AG04450 (cell line): Measurements from ENCODE around the gene PRKCH. TPM values are rescaled to one million over a fixed set of nuclear protein-coding genes. Genes with fewer than 3 reads are reported as not detected.

ENCODE experiments used
- CTCF ChIA-PET: fragments of 300-600, 350-600 bp; formaldehyde crosslinking; extraction: SDS; loops from one replicate; lab custom pipeline; 2022; ENCODE audit warnings: antibody characterized with exemption, inconsistent platforms; lab: Charles Lee
- POLR2A ChIA-PET: fragments of 350-600 bp; formaldehyde crosslinking; extraction: SDS; loops from one replicate; lab custom pipeline; 2021; ENCODE audit warnings: antibody characterized with exemption, inconsistent platforms; lab: Yijun Ruan, JAX
- DNase-seq: peaks from one replicate; pipeline ENCODE4 v3.0.0-alpha.2; 2011; ENCODE audit warnings: low read depth, low spot score
- H3K27ac ChIP-seq: one replicate; pipeline ENCODE4 v1.5.1; 2012; ENCODE audit warnings: low read depth, low read length, control low read depth
- H3K27me3 ChIP-seq: one replicate; pipeline ENCODE4 v1.6.0; 2012; ENCODE audit warnings: low read length; ENCODE audit not compliant: control insufficient read depth, insufficient read depth
- H3K4me3 ChIP-seq: 2 replicates; pipeline ENCODE4 v1.5.1; 2011; ENCODE audit warnings: mild to moderate bottlenecking, low read depth, low read length, control low read depth
- H3K9me3 ChIP-seq: 2 replicates; pipeline ENCODE4 v1.5.1; 2012; ENCODE audit warnings: low read length; ENCODE audit not compliant: control insufficient read depth, insufficient read depth
- polyA plus RNA-seq: library from polyadenylated mRNA; depleted of rRNA; stranded (reverse); fragments of >200 nt; gene quantifications from 2 replicates; pipeline ENCODE4 v1.2.3, GENCODE V29; 2011
- TF ChIP-seq, protein P1 (sequence below): IDR thresholded peaks from 2 replicates; pipeline ENCODE4 v1.5.1; 2011; ENCODE audit warnings: low read depth, low read length, control low read depth, inconsistent platforms

PRKCH gene
- polyA plus RNA-seq, 1 experiment: 1.6 TPM

DNA sequence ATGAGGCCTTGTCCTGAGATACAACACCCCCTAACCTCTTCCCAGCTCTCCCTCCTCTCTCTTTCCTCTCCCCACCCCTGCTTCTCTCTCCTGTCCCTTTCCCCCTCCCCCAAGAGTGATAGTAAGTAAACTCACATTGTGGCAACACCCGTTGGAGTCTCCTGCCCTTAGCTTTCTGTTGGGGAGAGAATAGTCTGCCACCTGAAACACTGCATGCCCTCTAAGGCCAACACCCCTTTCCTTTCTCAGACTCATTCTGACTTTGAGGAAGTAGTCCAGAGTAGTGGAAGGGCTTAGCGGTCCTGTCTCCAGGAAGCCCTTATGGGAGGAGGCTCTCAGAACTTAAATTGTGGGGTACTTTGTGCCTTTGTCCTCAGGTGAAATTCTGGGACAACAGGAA is 95.2 kb downstream of the PRKCH start:
- Histone ChIP-seq H3K27me3 (peaks cover 16% of the 10 kb centered on the region), H3K4me3 (no peak overlapping the region), H3K27ac (no peak overlapping the region), H3K9me3 (no peaks in the 10 kb centered on the region)
- TF ChIP-seq, protein P1, sequence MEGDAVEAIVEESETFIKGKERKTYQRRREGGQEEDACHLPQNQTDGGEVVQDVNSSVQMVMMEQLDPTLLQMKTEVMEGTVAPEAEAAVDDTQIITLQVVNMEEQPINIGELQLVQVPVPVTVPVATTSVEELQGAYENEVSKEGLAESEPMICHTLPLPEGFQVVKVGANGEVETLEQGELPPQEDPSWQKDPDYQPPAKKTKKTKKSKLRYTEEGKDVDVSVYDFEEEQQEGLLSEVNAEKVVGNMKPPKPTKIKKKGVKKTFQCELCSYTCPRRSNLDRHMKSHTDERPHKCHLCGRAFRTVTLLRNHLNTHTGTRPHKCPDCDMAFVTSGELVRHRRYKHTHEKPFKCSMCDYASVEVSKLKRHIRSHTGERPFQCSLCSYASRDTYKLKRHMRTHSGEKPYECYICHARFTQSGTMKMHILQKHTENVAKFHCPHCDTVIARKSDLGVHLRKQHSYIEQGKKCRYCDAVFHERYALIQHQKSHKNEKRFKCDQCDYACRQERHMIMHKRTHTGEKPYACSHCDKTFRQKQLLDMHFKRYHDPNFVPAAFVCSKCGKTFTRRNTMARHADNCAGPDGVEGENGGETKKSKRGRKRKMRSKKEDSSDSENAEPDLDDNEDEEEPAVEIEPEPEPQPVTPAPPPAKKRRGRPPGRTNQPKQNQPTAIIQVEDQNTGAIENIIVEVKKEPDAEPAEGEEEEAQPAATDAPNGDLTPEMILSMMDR: no peak
- ChIA-PET POLR2A (no interaction called here), CTCF (no interaction called here)
- no peak for DNase-seq

DNA sequence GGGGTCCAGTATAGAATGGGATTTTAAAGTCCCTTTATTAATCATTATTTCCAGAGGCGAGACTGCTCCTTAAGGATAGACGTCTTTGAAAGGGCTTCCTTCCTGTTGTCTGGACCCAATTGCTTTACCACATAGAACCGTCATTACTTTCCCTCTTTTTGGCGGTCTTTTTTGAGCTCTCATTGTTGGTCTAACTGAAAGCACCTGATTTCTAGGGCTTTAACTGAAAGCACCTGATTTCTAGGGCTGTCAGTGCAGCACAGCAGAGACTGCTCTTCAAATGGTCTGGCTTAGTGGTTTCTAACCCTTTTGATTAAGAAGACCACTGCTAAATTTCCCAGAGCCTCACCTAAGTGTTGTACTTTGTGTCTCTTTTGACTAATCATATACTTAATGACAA is 95.8 kb downstream of the PRKCH start:
- TF ChIP-seq, protein P1: no peak
- ChIA-PET CTCF (no interaction called here), POLR2A (no interaction called here)
- DNase-seq: no peak
- no peaks in the 10 kb centered on the region for H3K9me3 ChIP-seq
- no peak overlapping the region for H3K4me3 ChIP-seq
- peaks cover 21% of the 10 kb centered on the region for H3K27me3 ChIP-seq
- no peak overlapping the region for H3K27ac ChIP-seq

DNA sequence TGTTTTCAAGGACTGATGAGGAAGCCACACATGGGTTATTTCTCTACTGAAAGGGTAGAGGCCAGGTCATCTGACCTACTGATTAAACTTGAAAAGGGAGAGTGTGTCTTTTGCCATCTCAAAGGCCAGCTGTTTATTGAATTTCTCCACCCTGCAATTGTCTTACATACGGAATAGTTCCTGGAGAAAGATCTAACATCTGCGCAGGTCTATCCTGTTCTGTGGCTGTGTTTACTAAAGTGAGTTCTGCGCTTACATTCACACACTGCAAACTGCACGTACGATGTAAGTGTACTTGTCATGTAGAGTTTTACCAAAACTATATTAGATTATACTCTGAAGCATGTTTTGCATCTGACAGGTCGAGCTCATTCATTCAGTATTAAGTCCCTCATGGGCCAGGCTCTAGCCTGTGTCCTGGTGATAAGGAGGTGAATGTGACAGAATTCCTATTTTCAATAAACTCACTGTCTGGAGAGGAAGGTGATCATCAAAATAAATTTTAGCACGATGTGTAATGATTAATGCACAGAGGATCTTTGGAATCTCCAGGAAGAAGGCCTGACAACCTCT is 96.6 kb downstream of the PRKCH start:
- no peak overlapping the region for H3K4me3 ChIP-seq
- no peaks in the 10 kb centered on the region for H3K9me3 ChIP-seq
- H3K27ac ChIP-seq: no peak overlapping the region
- H3K27me3 ChIP-seq: peaks cover 23% of the 10 kb centered on the region
- ChIA-PET POLR2A (no interaction called here), CTCF (no interaction called here)
- DNase-seq: no peak
- TF ChIP-seq, protein P1: no peak

DNA sequence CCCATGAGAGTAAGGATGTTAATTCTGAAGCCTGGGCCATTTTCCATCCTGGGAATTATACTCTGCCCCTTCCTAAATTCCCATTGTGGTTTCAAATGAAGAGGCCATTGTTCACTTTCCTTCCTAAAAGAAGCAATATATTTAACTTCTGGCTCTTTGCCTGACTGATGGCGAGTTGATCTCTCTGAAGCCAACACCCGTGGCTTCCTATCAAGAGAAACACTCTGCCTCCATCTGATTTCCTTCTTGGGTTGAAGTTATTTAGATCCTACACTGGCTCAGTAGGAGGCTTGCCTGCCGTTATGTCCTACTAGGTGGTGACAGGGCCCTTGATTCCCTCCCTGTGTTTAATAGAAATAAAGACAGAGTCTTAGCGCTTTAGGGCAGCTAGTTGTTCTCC is 97.4 kb downstream of the PRKCH start:
- no peak for DNase-seq
- POLR2A ChIA-PET: no interaction called here
- CTCF ChIA-PET: interaction anchor here (0.6 kb wide), 1 partner anchor 14 kb away, joined by 3 read pairs; no protein-coding TSS in a partner anchor

DNA sequence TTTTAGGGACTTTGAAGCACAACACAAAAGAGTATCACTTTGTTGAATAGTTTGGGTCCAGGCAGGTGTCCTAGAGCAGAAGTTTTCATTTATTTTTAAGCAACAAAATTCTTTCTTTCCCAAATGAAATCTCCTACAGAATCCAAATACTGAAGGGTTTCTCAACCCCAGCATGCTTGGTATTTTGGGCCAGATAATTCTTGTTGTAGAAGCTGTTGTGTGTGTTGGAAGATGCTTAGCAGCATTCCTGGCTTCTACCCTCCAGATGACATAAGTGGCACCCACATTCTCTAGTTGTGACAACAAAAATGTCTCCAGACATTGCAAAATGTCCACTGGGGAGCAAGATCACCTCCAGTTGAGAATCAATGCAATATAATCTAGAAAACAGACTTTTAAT is 97.8 kb downstream of the PRKCH start:
- no peaks in the 10 kb centered on the region for H3K9me3 ChIP-seq
- ChIA-PET CTCF (interaction anchor here (0.6 kb wide), 1 partner anchor 14 kb away, joined by 3 read pairs; no protein-coding TSS in a partner anchor), POLR2A (no interaction called here)
- H3K27ac ChIP-seq: no peak overlapping the region
- H3K4me3 ChIP-seq: no peak overlapping the region
- H3K27me3 ChIP-seq: peaks cover 24% of the 10 kb centered on the region
- TF ChIP-seq, protein P1: no peak
- DNase-seq: no peak

More for the DNA sequence above, 97.4 kb downstream of the PRKCH start:
- Histone ChIP-seq H3K27ac (no peak overlapping the region), H3K27me3 (peaks cover 24% of the 10 kb centered on the region), H3K4me3 (no peak overlapping the region), H3K9me3 (no peaks in the 10 kb centered on the region)
- TF ChIP-seq, protein P1: no peak
